GOT3 (cell line): ENCODE data around the gene MAP4K5.
"Not testable (repeated sequence)": the region's sequence is repeated elsewhere in the genome, so short reads cannot be mapped to it uniquely, and the experiment has no call there.

ENCODE experiments used
- DNase-seq: peaks from one replicate; lab custom pipeline; 2025; ENCODE audit warnings: mixed read lengths; lab: John Stamatoyannopoulos, UW

MAP4K5 gene

DNA sequence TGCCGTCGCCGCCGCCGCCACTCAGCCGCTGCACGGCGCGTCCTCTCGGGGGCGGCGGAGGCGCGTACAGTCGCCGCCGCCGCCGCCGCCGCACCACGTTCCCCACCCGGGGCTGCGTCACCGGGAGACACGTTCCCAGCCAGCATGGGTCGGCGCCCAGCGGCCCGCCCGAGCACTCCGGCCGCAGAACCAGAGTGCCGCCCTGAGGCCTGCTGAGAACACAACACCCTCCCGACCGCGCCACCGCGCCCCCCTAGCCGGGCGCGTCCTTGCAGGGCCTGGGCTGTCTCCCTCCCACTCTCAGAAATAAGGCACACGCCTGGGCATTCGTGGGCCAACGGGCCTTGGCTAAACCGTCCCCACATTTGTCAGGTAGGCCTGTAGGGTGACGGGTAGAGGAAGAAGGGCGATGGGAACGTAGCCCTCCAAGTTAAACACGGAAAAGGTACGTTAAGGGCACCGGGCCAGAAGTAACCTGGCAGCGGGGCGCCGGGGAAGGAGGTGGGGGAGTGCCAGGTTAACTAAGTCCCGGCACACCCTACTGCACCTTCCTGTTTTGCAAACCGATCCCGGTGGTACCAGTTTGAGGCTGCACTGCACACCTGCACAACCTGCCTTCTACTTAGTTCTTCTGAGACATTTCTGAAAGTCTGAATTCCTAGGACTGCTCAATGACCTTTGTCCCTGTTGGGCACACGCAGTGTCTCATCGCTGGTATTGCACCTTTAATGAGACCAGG is at the start of gene MAP4K5:
Gene MAP4K5 (minus strand): TSS at position 68 of the 739 bp plus-strand sequence. CDS start 520 bp downstream, outside the sequence.
- peak; percentile 54 for DNase-seq

DNA sequence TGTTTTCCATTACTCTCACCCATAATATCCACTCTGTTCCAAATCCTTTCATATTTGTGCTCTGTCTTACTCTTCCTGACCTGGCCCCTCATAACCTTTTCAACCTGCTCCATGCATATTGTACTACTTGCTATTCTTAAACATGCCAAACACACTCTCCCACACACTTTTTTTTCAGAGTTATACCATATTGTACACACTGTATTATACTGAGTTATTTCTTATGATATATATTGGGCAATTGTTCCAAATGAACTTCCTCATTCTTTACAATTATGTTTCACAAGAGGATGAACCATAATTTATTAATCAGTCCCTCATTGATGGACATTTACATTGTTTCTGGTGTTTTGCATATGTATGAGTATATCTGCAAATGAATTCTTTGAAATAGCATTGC is 46.1 kb upstream of the MAP4K5 start:
- DNase-seq: no peak

DNA sequence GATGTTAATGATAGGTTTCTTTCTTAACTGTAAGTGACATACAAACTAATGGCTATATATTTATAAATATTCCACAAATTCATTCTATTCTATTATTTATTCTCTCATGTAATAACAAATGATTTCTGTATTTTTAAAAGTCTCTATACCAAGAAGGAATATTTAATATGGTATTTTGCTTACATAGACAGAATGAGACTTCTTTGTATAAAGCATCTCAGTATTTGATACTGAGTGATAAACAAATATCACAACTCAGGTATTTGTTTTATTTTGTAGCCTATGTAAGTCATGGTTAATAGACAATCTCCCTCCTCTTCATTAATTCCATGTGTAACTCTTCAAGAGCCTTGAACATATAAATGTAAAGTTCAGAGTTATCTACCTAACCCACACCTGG is 45.6 kb upstream of the MAP4K5 start:
- no peak for DNase-seq

DNA sequence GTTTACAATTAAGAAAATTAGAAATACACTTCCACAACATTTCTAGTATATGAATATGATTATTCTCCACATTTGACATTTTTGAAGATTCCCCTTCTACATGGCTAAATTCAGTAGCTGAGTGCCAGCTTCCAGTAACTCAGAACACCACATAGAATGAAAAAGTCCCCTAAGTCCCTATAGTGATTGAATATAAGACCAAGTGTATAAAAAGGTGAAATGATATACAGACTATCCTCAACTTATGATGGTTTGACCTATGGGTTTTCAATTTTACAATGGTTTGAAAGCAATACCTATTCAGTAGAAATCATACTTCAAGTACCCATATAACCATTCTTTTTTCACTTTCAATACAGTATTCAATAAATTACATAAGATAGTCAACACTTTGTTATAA is 43.4 kb upstream of the MAP4K5 start:
- no peak for DNase-seq

DNA sequence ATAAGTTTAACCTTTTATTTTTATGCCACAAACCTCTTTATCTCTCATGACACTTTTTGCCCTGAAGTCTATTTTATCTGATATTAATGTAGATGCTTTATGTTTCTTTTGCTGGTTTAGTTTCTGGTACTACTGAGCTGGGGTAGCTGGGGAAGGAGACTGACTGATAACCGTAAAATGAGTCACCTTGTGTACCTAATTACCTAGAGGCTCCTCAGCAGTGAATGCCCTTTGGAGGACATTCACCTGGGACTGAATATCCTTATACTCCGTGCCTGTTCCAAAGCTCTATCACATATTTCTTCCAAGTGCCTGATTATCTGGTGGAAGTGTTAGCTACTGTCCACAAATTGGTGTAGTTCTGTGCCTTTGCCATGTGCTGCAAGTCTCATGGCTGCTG is 41.5 kb upstream of the MAP4K5 start:
- no peak for DNase-seq

DNA sequence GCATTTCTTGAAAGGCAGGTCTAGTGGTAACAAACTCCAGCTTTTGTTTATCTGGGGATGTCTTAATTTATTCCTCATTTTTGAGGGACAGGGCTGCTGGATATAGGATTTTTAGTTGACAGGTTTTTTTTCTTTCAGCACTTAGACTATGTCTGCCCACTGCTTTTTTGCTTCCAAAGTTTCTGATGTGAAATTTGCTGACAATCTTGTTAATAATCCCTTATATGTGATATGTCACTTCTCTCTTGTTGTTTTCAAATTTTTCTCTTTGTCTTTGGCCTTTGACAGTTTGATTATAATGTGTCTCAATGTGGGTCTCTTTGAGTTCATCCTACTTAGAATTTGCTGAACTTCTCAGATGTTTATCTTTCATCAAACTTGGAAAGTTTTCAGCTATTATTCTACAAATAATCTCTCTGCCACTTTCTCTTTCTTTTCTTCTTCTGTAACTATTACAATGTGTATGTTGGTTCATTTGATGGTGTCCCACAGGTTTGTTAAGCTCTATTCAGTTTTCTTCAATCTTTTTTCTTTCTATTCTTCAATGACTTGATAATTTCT is 37.4 kb upstream of the MAP4K5 start:
- DNase-seq: no peak

DNA sequence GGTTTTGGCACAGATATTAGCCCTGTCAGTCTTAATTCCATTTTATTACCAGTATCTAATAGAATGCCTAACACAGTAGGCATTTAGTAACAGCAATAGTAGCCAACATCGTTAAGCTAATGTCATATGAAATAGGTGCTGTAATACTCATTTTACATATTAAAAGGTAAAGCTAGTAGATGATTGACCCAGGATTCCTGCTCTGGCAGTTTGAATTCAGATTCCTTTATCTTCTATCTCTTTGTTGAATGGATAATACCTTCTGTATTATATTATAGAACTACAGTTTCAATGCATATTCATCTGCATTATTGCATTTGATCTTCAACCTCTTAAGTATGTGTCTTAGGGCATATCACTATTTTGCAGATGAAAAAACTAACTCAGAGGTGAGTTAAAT is 30.5 kb upstream of the MAP4K5 start:
- DNase-seq: no peak

DNA sequence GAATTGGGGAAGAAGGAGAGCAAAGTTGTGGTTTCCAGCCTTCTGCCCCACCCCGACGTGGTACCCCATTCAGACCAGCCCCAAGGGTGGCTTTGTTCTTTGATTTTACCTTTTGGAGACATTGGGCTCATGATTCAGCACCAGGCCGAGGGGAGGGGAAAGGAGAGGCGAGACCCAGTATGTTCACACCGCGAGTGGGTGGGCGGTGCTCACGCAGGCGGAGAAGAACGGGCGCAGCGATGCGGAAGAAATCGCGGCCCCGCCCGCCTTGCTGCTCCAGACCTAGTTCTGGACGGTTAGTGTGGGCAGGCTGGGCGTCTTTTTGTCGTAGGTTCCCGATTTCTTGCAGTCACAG is 28.5 kb upstream of the MAP4K5 start:
- DNase-seq: no peak

DNA sequence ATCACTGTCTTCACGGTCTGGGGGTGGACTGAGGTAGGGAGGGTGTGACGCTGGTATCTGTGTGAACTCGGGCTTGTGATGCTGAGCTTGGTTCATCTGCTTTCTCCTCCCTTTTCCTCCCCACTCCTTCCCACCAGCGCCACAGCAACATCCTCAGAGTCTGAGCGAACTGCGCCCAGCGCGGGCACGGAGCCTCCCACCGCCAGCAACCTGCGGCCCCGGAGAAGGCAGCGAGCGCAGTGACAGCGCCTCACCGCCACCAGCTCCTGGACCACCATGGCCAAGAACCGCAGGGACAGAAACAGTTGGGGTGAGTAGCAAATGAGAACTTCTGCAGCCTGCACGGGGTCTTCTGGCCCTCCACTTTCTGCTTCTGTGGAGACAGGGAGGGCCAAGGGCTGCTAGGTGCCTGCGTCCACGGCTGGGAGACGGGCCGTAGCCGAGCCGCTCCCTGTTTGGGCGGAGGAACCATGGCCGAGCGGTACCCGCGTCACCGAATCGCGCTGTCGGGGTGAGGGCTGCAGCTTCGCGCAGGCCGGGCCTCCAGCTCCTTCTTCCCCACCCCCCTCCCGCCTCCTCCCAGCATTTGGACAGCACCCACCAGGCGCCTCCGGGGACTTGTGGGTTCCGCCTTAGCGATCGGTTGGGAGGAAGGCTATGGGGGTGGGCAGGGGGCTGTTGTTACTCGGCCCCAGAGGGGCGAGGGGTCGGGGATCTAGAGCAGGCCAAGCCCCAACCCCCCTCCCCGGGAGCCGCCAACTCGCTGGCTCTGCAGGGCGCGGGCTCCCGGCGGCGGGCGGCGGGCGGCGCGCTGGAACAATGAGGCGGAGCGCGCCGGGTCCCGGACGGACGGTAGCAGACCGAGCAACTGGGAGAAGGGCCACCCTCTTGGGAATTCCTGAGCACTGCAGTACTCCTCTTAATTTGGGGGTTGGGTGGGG is 27.9 kb upstream of the MAP4K5 start, which contains the start of gene ATL1:
Gene ATL1 (plus strand): TSS at position 156 of the 941 bp plus-strand sequence. CDS start 121 bp downstream, at position 277.
- no peak for DNase-seq

DNA sequence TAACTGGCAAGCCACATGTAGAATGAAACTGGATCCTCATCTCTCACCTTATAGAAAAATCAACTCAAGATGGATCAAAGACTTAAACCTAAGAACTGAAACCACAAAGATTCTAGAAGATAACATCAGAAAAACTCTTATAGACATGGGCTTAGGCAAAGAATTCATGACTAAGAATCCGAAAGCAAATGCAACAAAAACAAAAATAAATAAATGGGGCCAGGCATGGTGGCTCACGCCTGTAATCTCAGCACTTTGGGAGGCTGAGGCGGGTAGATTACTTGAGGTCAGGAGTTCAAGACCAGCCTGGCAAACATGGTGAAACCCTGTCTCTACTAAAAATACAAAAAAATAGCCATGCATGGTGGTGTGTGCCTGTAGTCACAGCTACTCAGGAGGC is 20.4 kb upstream of the MAP4K5 start:
- DNase-seq: not testable (repeated sequence)

DNA sequence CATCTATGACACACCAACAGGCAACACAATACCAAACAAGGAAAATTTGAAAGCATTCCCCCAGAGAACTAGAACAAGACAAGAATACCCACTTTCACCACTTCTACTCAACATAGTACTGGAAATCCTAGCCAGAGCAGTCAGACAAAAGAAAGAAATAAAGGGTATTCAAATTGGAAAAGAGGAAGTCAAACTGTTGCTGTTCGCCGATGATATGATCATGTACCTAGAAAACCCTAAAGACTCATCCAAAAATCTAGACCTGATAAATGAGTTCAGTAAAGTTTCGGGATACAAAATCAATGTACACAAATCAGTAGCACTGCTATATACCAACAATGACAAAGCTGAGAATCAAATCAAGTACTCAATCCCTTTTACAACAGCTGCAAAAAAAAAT is 19.5 kb upstream of the MAP4K5 start:
- no peak for DNase-seq

DNA sequence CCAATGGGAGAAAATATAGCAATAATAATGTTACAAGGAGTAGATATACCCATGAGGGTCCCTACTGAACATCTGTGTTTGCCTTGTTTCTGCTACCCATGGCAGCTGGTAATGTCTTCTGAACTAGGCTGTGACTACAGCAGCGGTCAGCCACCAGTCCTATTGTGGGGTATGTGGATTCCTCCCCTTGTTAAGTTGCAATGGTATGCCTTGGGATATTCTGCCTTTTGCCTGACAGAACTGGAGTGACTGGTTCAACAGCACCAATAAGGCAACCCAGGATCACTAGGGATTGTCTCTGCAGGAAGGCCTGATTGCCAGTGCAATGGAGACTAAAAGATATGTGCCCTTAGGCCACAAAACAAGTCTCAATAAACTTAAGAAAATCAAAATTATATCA is 17.9 kb upstream of the MAP4K5 start:
- no peak for DNase-seq

DNA sequence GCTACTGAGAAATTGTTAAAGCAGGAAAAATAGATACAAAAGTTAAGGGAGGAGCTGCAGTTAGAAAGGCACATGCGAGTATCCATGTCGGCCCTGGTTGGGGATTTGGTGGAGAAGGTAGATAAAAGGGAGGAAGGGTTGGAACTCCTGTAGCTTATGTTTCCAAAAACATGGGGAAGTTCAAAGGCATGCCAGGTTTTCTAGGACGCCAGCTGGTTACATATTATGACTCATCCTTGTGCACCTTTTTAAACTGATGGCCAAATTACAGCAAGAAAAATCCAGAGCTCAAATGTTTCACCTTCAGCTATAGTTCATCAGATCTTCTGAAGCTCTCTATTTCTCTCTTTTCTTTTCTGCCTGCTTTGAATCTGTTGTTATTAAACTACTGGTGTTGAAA is 13.2 kb upstream of the MAP4K5 start:
- DNase-seq: no peak

DNA sequence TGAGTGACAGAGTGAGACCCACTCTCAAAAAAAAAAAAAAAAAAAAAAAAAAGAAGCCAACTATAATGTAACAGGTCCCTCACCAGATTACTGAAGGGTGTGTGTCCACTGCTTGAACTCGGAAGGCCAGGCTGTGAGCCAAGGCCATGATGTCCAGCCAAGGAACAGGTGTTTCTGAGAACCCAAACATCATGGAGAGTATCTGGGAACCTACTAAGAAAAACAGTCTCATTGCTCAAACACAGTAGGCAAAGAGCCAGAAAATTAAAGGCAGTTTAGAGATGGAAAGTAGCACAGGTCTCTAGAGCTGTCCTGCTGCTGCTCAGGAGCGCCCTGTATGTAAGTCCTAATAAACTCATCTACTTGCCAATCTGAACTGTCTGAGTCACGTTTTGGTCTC is 12.5 kb upstream of the MAP4K5 start:
- no peak for DNase-seq

DNA sequence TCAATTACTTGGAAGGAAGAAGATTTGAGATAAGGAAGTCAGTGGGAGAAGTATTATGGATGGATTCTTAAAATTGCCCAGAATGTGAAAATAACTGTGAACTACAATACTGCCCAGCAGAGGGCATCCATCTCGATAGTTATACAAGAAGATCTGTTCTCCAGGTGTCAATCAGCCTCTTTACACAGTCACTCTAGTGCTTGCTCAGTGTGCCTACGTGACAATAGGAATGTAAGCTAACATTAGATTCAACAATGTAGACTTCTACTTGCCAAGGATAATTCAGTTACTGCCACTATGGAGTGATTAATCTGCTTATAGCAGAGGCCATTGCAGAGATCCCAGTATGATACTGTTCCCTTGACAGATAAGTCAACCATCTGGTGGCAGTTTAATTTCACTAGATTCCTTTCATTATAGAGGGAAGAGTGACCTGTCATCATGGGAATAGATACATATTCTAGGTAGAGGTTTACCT is 10.6 kb upstream of the MAP4K5 start:
- DNase-seq: no peak

DNA sequence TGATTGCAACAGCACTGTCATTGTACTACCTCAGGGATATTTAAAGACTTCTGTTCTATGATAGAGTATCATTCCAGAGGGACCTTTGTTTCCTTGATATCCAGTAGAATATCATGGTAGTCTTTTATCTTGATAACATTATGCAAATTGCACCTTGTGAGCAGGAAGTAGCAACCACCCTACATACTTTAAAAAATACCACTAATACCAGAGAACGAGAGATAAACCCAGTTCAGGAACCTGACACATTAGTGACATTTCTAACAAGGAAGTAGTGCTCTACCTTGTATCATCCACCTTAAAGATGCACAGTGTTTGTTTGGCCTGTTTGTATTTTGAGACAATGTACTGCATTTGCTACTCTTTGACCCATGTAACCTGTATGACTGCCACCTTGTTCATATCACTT is 8.8 kb upstream of the MAP4K5 start:
- no peak for DNase-seq

DNA sequence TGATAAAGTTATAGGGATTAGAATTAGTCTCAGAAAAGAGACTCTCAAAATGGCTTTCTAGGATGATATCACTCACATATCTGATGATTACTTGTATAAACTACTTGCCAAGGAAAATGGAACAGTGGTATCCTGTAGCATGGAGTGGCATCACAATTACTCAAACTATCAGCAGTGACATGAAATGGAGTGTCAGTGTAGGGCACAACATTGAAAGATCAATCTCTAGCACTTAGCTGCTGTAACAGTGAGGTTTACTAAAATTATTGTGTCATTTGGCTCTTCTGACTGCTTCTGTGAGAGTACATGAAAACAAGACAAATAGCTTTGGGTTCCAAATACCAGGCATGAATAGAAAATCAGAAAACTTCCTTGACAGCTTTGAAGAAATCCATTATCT is 6.7 kb upstream of the MAP4K5 start:
- no peak for DNase-seq

DNA sequence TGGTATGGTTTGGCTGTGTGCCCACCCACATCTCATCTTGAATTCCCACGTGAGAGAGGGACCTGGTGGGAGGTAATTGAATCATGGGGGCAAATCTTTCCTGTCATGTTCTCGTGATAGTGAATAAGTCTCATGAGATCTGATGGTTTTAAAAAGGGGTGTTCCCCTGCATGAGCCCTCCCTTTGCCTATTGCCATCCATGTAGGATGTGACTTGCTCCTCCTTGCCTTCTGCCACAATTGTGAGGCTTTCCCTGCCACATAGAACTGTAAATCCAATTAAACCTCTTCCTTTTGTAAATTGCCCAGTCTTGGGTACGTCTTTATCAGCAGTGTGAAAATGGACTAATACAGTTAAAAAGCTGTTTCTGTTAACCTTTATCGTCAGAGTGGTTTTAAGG is 5.7 kb upstream of the MAP4K5 start:
- DNase-seq: not testable (repeated sequence)

DNA sequence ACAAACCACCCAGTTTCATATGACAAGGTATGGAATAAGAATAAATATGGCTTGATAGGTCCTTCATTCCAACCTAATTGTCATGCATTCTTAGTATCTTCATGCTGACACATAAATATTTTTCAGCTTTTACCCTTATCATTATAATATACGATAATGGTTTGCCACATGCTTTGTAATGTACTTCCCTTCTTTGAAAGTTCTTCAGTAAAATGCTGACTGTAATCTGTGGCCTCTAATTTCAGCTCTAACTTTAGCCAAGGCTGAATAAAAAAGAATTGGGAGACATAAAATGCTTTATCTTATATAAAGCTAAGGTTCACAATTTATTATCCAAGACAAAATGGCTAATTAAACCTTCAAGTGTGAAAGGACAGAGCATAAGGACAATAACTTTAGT is 2.6 kb upstream of the MAP4K5 start:
- no peak for DNase-seq

DNA sequence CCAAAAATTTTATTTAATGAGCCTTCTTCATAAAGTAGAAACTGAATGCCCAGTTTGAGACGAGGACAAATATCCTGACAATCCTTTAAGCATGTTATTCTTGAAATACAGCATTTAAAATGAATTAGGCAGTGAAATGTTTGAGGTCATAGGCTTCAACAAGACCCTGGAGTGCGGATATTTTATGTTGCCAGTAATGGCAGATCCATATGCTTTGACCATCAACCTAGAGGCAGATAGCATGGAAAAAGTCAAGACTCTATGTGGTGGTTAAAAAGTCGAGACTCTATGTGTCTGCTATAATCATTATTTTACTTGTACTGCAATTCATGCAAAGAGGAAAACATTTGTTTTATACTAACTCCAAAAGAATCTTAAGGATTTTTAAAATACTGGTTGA is 2.0 kb upstream of the MAP4K5 start:
- DNase-seq: no peak

DNA sequence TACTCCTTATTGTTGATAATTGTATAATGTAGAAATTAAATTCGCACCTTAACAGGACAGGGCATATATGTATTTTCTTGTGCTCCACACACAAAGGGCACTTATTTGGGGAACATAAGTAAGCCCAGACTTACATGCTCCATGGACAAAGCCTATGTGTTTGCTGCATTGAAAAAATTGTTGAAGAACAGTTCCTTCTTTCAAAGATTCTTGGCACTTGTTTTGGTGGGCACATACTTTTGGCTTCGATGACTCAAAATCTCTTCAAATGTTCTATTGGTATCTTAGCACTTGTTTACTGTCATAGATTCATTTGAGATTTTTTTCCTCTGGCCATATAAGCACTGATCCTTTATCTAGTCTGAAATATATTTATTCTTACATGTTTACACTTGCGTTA is 1.4 kb upstream of the MAP4K5 start:
- DNase-seq: no peak

DNA sequence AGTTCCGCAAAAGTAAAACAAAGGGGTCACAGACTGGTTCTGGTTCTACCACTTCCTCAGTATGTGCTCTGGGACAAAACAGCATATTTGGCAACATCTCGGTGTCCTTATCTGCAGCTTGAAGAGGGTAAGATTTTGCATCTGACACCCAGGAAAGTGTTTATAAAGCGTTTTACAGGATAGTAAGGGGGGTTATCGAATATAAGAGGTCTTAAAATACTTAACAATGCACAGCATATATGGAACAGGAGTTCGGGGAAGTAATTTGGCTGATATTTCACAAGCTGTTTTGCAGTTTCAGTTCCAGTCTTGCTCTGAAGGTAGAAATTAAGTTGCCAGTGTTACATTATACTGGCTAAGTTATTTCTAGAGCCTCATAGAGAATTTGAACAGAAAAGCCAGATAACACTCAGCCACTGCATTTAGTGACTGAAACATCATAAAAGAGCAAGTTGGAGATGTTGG is 904 bp upstream of the MAP4K5 start:
- DNase-seq: no peak
